Dermis blood vessel endothelial cell (primary cell): ENCODE results near the gene ERGIC1. TPM values are rescaled to one million over a fixed set of nuclear protein-coding genes. Genes with fewer than 3 reads are reported as not detected.
"Not testable (repeated sequence)": the region's sequence is repeated elsewhere in the genome, so short reads cannot be mapped to it uniquely, and the experiment has no call there.

Experiments
- DNase-seq: peaks from one replicate; pipeline ENCODE4 v3.0.0; 2010
- total RNA-seq: library from RNA; depleted of rRNA; stranded (reverse); fragments of >200 nt; gene quantifications from 2 replicates; pipeline ENCODE4 v1.2.3, GENCODE V29; 2014

ERGIC1 gene
- total RNA-seq, 1 donor from 2014 or later, result 64.0 TPM

DNA sequence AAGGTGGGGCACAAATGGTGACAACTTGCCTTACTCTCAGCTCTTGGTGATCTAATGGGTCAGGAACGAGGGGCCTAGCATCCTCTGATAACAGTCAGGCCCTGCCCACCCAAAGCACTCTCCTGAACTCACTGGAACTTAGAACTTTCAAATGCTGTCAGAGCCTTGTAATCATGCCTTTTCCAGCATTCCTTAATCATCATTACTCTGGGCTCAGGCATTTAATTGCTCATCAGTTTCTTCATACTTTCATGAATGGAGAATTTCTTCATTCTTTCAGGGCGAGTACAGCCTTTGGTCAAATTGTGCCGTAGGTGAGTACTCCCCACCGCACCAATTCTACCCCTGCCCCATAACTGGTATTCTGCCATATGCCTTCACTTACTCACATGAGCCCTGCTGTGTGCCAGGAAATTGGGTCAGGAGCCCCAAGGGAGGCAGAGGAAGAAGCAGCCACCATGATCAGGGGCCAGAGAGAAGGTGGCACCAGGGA lies 32.8 kb upstream of the ERGIC1 start:
- no peak for DNase-seq

DNA sequence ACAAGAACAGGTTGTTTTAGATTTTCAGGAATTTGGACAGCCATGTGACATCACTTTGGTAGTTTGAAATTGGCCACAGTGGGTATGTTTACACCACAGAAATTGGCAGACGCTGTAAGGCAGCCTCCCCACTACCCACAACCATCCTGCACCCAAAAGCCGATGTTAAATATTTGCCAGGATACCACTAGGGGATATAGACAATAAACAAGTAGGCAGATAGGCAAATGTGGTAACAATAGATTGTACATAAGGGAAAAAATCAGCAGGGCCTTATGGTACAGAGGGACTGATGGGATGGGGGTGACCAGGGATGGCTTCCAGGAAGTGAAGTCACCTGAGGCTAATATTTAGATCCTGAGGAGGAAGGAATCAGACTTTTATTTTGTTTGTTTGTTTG lies 31.9 kb upstream of the ERGIC1 start:
- DNase-seq, result no peak

DNA sequence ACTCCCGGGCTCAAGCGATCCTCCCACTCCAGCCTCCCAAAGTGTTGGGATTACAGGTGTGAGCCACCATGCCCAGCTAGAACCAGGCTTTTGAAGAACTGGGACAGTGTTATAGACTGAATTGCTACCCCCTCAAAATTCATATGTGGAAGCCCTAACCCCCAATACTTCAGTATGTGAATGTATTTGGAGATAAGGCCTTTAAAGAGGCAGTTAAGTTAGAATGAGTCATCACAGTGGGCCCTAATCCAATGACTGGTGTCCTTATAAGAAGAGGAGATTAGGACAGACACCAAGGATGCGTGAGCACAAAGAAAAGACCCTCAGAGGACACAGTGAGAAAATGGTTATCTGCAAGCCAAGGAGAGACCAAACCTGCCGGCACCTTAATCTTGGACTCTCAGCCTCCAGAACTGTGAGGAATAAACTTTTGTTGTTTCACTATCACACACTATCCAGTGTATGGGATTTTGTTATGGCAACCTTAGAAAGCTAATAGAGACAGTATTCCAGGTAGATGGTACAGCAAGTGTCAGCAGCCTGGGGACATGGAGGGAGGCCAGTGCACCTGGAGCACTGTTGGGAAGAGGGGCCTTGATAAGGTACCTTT lies 31.4 kb upstream of the ERGIC1 start:
- DNase-seq, result peak; percentile 40

- no peak for DNase-seq
Measured at GRCh38 chr5:172805018-172805683, 28.9 kb upstream of the ERGIC1 start.

DNA sequence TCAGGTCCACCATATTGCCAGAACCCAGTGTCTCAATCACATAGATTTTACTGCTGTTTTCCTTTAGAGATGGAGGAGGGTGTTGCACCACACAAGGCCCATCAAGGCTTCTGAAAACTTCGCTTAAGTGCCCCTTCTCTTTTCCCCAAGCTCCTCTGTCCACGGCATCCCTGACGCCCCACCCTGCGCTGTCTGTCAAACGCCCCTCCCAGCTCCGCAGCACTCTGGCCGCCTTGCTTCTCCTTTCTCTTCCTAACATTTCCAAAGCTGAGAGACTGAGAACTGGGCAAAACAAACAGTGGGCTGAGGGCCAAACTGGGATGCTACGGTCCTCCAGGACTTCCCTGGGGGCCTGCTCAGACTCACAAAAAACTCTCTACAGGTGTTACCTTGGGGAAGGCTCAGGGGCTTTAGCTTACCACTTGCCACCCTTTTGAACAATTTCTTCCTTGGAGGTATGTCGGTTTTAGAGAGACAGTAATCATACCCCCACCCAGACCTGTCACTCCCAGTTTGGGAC lies 28.3 kb upstream of the ERGIC1 start:
- no peak for DNase-seq

GRCh38 chr5:172806897-172807672 lies 27.0 kb upstream of the ERGIC1 start:
- peak; percentile 96 for DNase-seq

- no peak for DNase-seq
Measured at GRCh38 chr5:172807766-172808311, 26.2 kb upstream of the ERGIC1 start.

DNA sequence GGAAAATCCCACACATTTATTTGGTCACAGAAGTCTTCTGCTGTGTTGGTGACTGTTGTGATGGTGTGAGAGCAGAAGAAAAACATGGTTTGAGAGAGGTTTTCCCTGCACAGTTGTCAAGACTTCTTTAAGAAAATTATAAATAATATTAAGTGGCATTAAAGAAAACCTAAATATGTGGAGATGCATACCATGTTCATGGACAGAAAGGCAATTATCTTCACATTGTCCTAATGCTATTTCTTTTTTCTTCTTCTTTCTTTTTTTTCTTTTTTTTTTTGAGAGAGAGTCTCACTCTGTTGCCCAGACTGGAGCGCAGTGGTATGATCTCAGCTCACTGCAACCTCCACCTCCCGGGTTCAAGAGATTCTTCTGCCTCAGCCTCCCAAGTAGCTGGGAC lies 24.3 kb upstream of the ERGIC1 start:
- no peak for DNase-seq

GRCh38 chr5:172810996-172811395 lies 23.1 kb upstream of the ERGIC1 start:
- DNase-seq, result not testable (repeated sequence)

DNA sequence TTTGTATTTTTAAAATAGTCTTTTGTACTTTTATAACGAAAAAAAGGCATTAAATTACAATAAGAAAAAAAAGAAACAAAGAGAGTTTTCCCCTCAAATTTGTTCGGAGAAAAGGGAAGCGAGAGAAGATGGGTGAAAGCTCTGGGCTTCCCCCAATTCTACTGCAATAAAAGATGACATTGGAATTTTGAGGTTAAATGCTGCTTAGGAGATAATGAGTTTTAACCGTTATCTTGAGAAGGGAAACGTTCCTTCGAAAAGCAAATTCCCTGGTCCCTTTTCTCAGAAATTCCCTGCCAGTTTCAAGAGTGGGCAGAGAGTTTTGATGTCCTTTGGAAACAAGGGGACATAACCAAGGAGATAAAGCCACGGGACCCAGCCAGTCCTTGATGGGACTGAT lies 18.4 kb upstream of the ERGIC1 start:
- DNase-seq, result no peak

DNA sequence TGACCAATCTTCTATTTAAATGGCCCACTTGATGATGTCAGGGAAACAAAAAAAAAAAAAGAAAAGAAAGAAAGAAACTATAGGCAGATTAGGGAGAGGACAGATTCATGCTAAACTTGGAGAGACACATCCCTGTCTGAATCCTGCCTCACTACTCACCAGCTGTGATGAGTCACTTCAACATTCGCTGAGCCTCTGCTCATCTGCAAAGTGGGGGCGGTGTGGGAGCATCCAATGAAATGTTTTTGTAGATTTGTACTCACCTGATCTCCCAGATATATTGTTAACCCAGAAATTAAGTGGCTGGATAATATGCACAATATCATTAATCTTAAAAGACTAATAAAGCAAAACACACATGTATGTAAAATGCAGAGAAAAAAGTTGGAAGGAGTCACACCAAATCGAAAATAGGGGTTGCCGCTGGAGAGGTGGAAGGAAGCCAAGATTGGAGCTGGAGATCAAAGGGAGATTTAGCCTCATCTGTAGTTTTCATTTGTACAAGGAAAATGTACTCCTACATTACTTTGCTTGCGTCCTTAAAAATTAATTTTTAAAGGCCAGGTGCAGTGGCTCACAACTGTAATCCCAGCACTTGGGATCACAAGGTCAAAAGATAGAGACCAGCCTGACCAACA lies 17.0 kb upstream of the ERGIC1 start:
- peak; percentile 46 for DNase-seq

DNA sequence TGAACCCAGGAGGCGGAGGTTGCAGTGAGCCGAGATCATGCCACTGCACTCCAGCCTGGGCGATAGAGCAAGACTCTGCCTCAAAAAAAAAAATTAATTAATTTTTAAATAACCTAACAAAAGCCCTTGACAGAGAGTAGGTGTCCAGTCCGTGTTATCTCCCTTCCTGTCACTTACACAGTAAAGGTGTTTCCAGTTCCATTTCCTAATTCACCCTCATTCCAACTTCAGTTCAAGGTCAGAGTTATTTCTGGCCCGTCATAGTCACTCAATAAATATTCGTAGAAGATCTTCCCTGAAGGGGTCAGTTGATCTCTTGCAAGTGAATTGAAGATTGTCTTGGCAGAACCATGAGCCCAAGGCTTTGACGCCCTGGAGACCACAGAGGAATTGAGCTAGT lies 16.4 kb upstream of the ERGIC1 start:
- no peak for DNase-seq

DNA sequence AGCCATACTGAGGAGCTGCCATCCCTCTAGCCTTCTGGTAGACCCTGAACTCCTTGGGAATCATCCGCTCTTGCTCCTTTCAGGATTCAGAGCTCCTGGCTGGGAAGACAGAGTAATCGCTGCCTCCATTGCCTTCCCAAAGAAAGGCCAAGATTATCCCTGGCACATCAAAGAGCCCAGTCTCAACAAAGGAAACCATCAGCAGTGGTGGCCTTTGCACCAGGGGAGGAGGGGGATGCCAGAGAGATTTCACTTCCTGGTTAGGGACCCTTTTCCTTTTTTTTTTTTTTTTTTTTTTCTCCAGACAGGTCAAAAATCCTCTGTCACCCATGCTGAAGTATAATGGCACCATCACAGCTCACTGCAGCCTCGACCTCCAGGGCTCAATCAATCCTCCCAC lies 16.0 kb upstream of the ERGIC1 start:
- DNase-seq, result no peak

- DNase-seq, result no peak
Measured at GRCh38 chr5:172819569-172819968, 14.5 kb upstream of the ERGIC1 start.

- DNase-seq, result peak; percentile 46
Measured at GRCh38 chr5:172820046-172820767, 13.8 kb upstream of the ERGIC1 start.

DNA sequence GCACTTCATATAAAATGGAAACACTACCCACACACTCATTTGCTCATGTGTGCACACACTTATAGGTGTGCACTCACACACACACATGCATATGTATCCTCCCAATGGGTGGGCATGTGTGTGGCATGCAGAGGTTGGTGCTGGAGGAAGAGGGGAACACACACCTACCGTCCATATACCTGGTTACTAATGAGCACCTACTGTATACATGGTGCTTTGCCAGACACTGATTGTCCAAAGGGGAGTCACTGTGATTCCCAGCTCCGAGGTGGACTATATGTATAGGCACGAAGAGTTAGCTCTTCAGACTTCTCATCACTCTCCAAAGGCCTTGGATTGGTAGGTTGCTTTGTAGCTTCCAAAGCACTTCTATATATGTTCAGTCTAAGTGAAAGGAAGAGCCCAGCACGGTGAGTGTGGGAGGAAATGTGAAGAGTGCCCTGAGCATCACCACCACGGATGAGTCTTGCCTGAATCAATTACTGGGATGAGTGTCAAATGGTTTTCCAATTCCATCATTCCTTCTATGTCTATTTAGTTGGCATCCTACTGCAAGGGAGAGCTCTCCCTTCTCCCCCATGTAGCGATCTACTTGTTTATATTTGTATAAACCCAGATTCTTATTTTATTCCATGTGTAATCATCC lies 12.6 kb upstream of the ERGIC1 start:
- no peak for DNase-seq

DNA sequence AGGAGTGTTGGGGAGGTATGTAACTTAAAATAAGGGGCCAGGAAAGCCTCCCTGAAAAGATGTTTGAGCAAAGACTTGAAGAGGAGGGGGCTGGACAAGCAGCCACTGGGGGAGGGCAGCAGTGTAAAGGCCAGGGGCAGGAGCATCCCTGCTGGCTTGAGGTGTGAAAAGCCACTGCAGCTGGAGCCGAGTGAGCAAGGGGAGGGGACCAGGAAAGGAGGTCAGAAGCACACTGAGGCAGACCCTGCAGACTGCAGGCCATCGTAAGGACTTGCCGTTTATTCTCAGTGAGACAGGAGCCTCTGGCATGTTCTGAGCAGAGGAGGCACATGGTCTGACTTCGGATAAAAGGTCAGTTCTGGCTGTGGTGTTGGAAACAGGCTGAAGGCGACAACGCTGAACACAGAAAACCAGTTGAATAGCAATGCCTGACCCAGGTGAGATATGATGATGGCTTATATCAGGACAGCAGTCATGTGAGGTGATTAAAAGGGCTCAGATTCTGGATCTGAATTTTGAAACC lies 10.2 kb upstream of the ERGIC1 start:
- no peak for DNase-seq

- no peak for DNase-seq
Measured at GRCh38 chr5:172825610-172826204, 8.3 kb upstream of the ERGIC1 start.

DNA sequence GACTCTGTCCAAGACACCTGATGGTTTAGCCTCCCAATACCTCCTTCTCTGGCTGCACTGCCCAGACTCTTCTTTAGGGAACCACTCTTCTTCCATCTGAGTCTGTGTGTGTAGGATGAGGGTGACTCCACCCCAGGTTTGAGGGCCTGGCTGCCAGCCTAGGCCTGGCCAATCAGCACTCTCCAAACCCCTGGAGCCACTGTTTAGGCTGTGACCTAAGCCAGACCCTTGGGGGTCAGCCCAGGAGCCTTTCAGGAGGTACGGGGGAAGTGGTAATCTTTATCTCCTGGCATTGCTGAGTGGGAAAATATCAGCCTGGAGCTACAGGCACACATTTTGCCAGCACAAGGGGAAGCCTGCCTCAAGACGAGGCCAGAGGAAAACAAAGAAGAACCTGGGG lies 6.2 kb upstream of the ERGIC1 start:
- DNase-seq, result no peak

GRCh38 chr5:172828911-172829431 lies 5.1 kb upstream of the ERGIC1 start:
- DNase-seq, result no peak
